Motor neuron (in vitro differentiated cells): ENCODE results near the gene SEMA5A. TPM values are rescaled to one million over a fixed set of nuclear protein-coding genes. Genes with fewer than 3 reads are reported as not detected.

Source experiments
- ATAC-seq, 8 experiments: fragments of 200-7000 bp; cut with Tn5 transposase; replicated peaks in 6 of 8; 2 replicates each; pipeline ENCODE4 v1.8.0; 2021; ENCODE audit warnings: mild to moderate bottlenecking in 8 of 8, moderate library complexity in 8 of 8
- H3K27ac ChIP-seq, 2 donors: fragments of 250-450 bp; sonication (Bioruptor Pico); 2 replicates each; pipeline ENCODE4 v1.9.0; 2021; ENCODE audit warnings: antibody characterized with exemption in 2 of 2, mild to moderate bottlenecking in 2 of 2, moderate library complexity in 1 of 2
- H3K4me1 ChIP-seq, 2 donors: fragments of 250-450 bp; sonication (Bioruptor Pico); replicated peaks in 1 of 2; 2 replicates each; pipeline ENCODE4 v1.6.1; 2021; ENCODE audit warnings: antibody characterized with exemption in 2 of 2, mild to moderate bottlenecking in 2 of 2, moderate library complexity in 1 of 2
- H3K4me3 ChIP-seq, 5 donors: fragments of 250-450 bp; sonication (Bioruptor Pico); 2 replicates each; pipeline ENCODE4 v1.9.0; 2021; ENCODE audit warnings: antibody characterized with exemption in 5 of 5, mild to moderate bottlenecking in 5 of 5, moderate library complexity in 4 of 5
- WGBS, 10 experiments: fragments of 450-650 bp; shearing (Covaris generic); methylation state at CpG; one replicate each; pipeline ENCODE4 v1.0.0; 2022; 5-methylcytosine and 5-hydroxymethylcytosine counted together
- in situ Hi-C, 9 experiments: fragments of 400-800 bp; cut with MboI; loops; one replicate each; pipeline ENCODE4 v1.15.0; 2021; ENCODE audit warnings: low sequenced_read_pairs in 9 of 9, low pct_unique_long_range_greater_than_20kb in 2 of 9; ENCODE audit not compliant: unreplicated experiment in 9 of 9
- total RNA-seq, 8 experiments: library from RNA; unstranded; fragments of 300-600 nt; gene quantifications; 2 replicates each; pipeline versions ENCODE4 v1.2.3 to v1.2.4, GENCODE V29; 2022

Gene SEMA5A
- total RNA-seq, 8 experiments from 2014 or later = 0.73 to 98.5 (median 17.5) TPM

- no peaks in the 10 kb centered on the region for H3K4me1 ChIP-seq
- H3K4me3 ChIP-seq = no peak overlapping the region
- H3K27ac ChIP-seq = no peak overlapping the region
- no peak for ATAC-seq
- WGBS, 10 experiments = 14 to 86% (median 67%) methylated on average over 1 to 3 of the region's 3 CpGs; no CpG with 5 or more reads in 3 of the 10 experiments
- in situ Hi-C loops = no loop called here
These were observed 490.9 kb downstream of the SEMA5A start for GRCh38 chr5:9054821-9055589.

- ATAC-seq = no peak
- H3K4me3 ChIP-seq = no peak overlapping the region
- in situ Hi-C loops = no loop called here
- WGBS, 10 experiments = 78 to 100% (median 91%) methylated on average over 1 to 6 of the region's 6 CpGs
- H3K4me1 ChIP-seq = no peaks in the 10 kb centered on the region
- H3K27ac ChIP-seq = no peak overlapping the region
These were observed 491.6 kb downstream of the SEMA5A start for GRCh38 chr5:9054322-9054721.

- Histone ChIP-seq H3K4me1 (peaks cover 0 to 8% of the 10 kb centered on the region in 2 donors), H3K4me3 (no peak overlapping the region), H3K27ac (no peak overlapping the region)
- in situ Hi-C loops = no loop called here
- WGBS, 10 experiments = 70 to 94% (median 83%) methylated on average over 1 to 4 of the region's 4 CpGs; no CpG with 5 or more reads in 3 of the 10 experiments
- peak in 1 of 8 experiments; percentile 44 for ATAC-seq
These were observed 493.5 kb downstream of the SEMA5A start for GRCh38 chr5:9052421-9052820.

GRCh38 chr5:9051779-9052178 lies 494.1 kb downstream of the SEMA5A start:
- WGBS, 10 experiments = 90 to 100% (median 94%) methylated on average over 2 to 8 of the region's 11 CpGs; no CpG with 5 or more reads in 2 of the 10 experiments
- no peak for ATAC-seq
- H3K27ac ChIP-seq = no peak overlapping the region
- no peak overlapping the region for H3K4me3 ChIP-seq
- H3K4me1 ChIP-seq = peaks cover 0 to 11% of the 10 kb centered on the region in 2 donors
- in situ Hi-C loops = no loop called here

GRCh38 chr5:9047932-9048331 lies 497.9 kb downstream of the SEMA5A start:
- Histone ChIP-seq H3K4me1 (peaks cover 0 to 11% of the 10 kb centered on the region in 2 donors), H3K27ac (no peak overlapping the region), H3K4me3 (no peak overlapping the region)
- in situ Hi-C loops = no loop called here
- ATAC-seq = no peak
- WGBS, 10 experiments = 50 to 100% (median 80%) methylated on average over 1 to 5 of the region's 5 CpGs; no CpG with 5 or more reads in 3 of the 10 experiments

GRCh38 chr5:9046756-9047481 lies 499.0 kb downstream of the SEMA5A start:
- no peak overlapping the region for H3K4me3 ChIP-seq
- in situ Hi-C loops = no loop called here
- H3K4me1 ChIP-seq = peaks cover 0 to 11% of the 10 kb centered on the region in 2 donors
- no peak overlapping the region for H3K27ac ChIP-seq
- WGBS, 10 experiments = 0 to 100% (median 40%) methylated on average over 1 to 3 of the region's 3 CpGs; no CpG with 5 or more reads in 3 of the 10 experiments
- peak; percentile 74 to 99 (median 94) for ATAC-seq

- in situ Hi-C loops = no loop called here
- no peak overlapping the region for H3K4me3 ChIP-seq
- no peak for ATAC-seq
- 83 to 100% (median 100%) methylated on average over 1 to 2 of the region's 2 CpGs; no CpG with 5 or more reads in 5 of the 10 experiments for WGBS, 10 experiments
- no peak overlapping the region for H3K27ac ChIP-seq
- peaks cover 0 to 11% of the 10 kb centered on the region in 2 donors for H3K4me1 ChIP-seq
These were observed 499.9 kb downstream of the SEMA5A start for GRCh38 chr5:9045946-9046345.

- in situ Hi-C loops = no loop called here
- Histone ChIP-seq H3K4me3 (no peak overlapping the region), H3K27ac (no peak overlapping the region), H3K4me1 (peaks cover 0 to under 1% of the 10 kb centered on the region in 2 donors)
- ATAC-seq = no peak
- WGBS, 10 experiments = 100% methylated on average over 1 of the region's 1 CpG; no CpG with 5 or more reads in 5 of the 10 experiments
These were observed 503.6 kb downstream of the SEMA5A start for GRCh38 chr5:9042241-9042640.

- in situ Hi-C loops = no loop called here
- 60 to 100% (median 84%) methylated on average over 1 to 2 of the region's 2 CpGs for WGBS, 10 experiments
- ATAC-seq = peak in 1 of 8 experiments; percentile 59
- H3K27ac ChIP-seq = no peak overlapping the region
- peaks cover 0 to 1% of the 10 kb centered on the region in 2 donors for H3K4me1 ChIP-seq
- no peak overlapping the region for H3K4me3 ChIP-seq
These were observed 505.4 kb downstream of the SEMA5A start for GRCh38 chr5:9040475-9040874.

- peaks cover 0 to 5% of the 10 kb centered on the region in 2 donors for H3K4me1 ChIP-seq
- in situ Hi-C loops = no loop called here
- H3K4me3 ChIP-seq = no peak overlapping the region
- 67 to 100% (median 94%) methylated on average over 1 to 3 of the region's 3 CpGs for WGBS, 10 experiments
- no peak for ATAC-seq
- H3K27ac ChIP-seq = no peak overlapping the region
These were observed 508.8 kb downstream of the SEMA5A start for GRCh38 chr5:9037048-9037447.

- H3K4me3 ChIP-seq = no peak overlapping the region
- H3K27ac ChIP-seq = no peak overlapping the region
- in situ Hi-C loops = no loop called here
- peaks cover 0 to 5% of the 10 kb centered on the region in 2 donors for H3K4me1 ChIP-seq
- 74 to 100% (median 93%) methylated on average over 1 to 3 of the region's 3 CpGs; no CpG with 5 or more reads in 1 of the 10 experiments for WGBS, 10 experiments
- ATAC-seq = no peak
These were observed 510.5 kb downstream of the SEMA5A start for GRCh38 chr5:9035346-9035745.

GRCh38 chr5:9034649-9035048 lies 511.2 kb downstream of the SEMA5A start:
- Histone ChIP-seq H3K27ac (no peak overlapping the region), H3K4me3 (no peak overlapping the region), H3K4me1 (peaks cover 0 to 5% of the 10 kb centered on the region in 2 donors)
- ATAC-seq = peak in 3 of 8 experiments; percentile 50 to 98 (median 55)
- 86 to 100% (median 100%) methylated on average over 1 of the region's 1 CpG; no CpG with 5 or more reads in 6 of the 10 experiments for WGBS, 10 experiments
- in situ Hi-C loops = no loop called here

- no peak for ATAC-seq
- Histone ChIP-seq H3K4me1 (peaks cover 0 to 5% of the 10 kb centered on the region in 2 donors), H3K27ac (no peak overlapping the region), H3K4me3 (no peak overlapping the region)
- 40 to 100% (median 94%) methylated on average over 1 of the region's 1 CpG; no CpG with 5 or more reads in 2 of the 10 experiments for WGBS, 10 experiments
- in situ Hi-C loops = no loop called here
These were observed 512.4 kb downstream of the SEMA5A start for GRCh38 chr5:9033524-9033923.
